Panc1 (cell line): ENCODE measurements around the gene TMEM182. TPM values are rescaled to one million over a fixed set of nuclear protein-coding genes. Genes with fewer than 3 reads are reported as not detected.

Source experiments
- ATAC-seq: fragments of 200-7000 bp; cut with Tn5 transposase; 2 replicates; pipeline ENCODE4 v1.9.1; 2020; ENCODE audit warnings: mild to moderate bottlenecking, moderate library complexity
- BruUV-seq: library from RNA; stranded (reverse); fragments of 400-500 nt; replicated peaks from 2 replicates; lab custom pipeline; 2021; lab: Mats Ljungman, UMichigan
- CTCF ChIA-PET: fragments of 300-600 bp; sonication (Branson Sonifier 250); formaldehyde crosslinking; loops from one replicate; lab custom pipeline; 2022; ENCODE audit warnings: antibody characterized with exemption; lab: Charles Lee
- POLR2A ChIA-PET: fragments of 300-600 bp; sonication (Branson Sonifier 250); formaldehyde crosslinking; loops from one replicate; lab custom pipeline; 2022; ENCODE audit warnings: antibody characterized with exemption; lab: Charles Lee
- DNase-seq: peaks from one replicate; pipeline ENCODE4 v3.0.0-alpha.2; 2010; ENCODE audit warnings: low read depth, low spot score
- H3K27ac ChIP-seq: 2 replicates; pipeline ENCODE4 v1.5.1; 2011; ENCODE audit warnings: mild to moderate bottlenecking, low read length, inconsistent platforms
- H3K27me3 ChIP-seq: fragments of 200-500 bp; sonication (Bioruptor generic); 2 replicates; pipeline ENCODE4 v1.6.0; 2014; ENCODE audit warnings: low read length, inconsistent platforms; ENCODE audit not compliant: control insufficient read depth, insufficient read depth
- H3K36me3 ChIP-seq: fragments of 200-500 bp; sonication (Bioruptor generic); 2 replicates; pipeline ENCODE4 v1.5.1; 2014; ENCODE audit warnings: inconsistent platforms, mild to moderate bottlenecking, low read length, moderate library complexity; ENCODE audit not compliant: control insufficient read depth, insufficient read depth
- H3K4me1 ChIP-seq: 2 replicates; pipeline ENCODE4 v1.5.1; 2011; ENCODE audit warnings: inconsistent platforms, mild to moderate bottlenecking, low read length, moderate library complexity; ENCODE audit not compliant: control insufficient read depth, insufficient read depth
- H3K4me3 ChIP-seq, 2 experiments: 2 replicates each; pipeline ENCODE4 v1.5.1; 2011 to 2012; ENCODE audit warnings: low read depth in 2 of 2, low read length in 2 of 2, mild to moderate bottlenecking in 2 of 2, inconsistent platforms in 1 of 2, moderate library complexity in 1 of 2
- H3K9me3 ChIP-seq: fragments of 200-500 bp; sonication (Bioruptor generic); 2 replicates; pipeline ENCODE4 v1.5.1; 2014; ENCODE audit warnings: low read depth, mild to moderate bottlenecking, inconsistent platforms, low read length, moderate library complexity; ENCODE audit not compliant: control insufficient read depth, insufficient read depth
- CTCF ChIP-seq: fragments of 450-650 bp; IDR thresholded peaks from 2 replicates; pipeline ENCODE4 v1.5.1; 2017; ENCODE audit warnings: mild to moderate bottlenecking
- POLR2AphosphoS5 ChIP-seq: IDR thresholded peaks from 2 replicates; pipeline ENCODE4 v1.6.1; 2012; ENCODE audit warnings: mild to moderate bottlenecking, low read depth, low read length, moderate library complexity
- REST ChIP-seq, 2 experiments: IDR thresholded peaks; 2 replicates each; pipeline ENCODE4 v1.6.1; 2011 to 2012; ENCODE audit warnings: low read depth in 2 of 2, control low read depth in 1 of 2, low read length in 1 of 2, mild to moderate bottlenecking in 1 of 2, moderate library complexity in 1 of 2; ENCODE audit not compliant: insufficient read depth in 1 of 2
- SIN3A ChIP-seq: IDR thresholded peaks from 2 replicates; pipeline ENCODE4 v1.6.1; 2012; ENCODE audit warnings: low read depth, mild to moderate bottlenecking, low read length, moderate library complexity, borderline replicate concordance; ENCODE audit not compliant: insufficient read depth
- TCF7L2 ChIP-seq: IDR thresholded peaks from 2 replicates; pipeline ENCODE4 v1.6.1; 2011; ENCODE audit warnings: mild to moderate bottlenecking, low read depth, low read length, inconsistent platforms
- in situ Hi-C: cut with HindIII; loops from 2 replicates; pipeline ENCODE4 v1.10.0; 2016; ENCODE audit warnings: low sequenced_read_pairs, low pct_unique_long_range_greater_than_20kb
- intact Hi-C: fragments of 100-400 bp; cut with micrococcal nuclease; formaldehyde crosslinking; loops from one replicate; pipeline ENCODE4 v1.10.0; 2022; ENCODE audit not compliant: unreplicated experiment
- total RNA-seq: library from RNA; stranded (reverse); gene quantifications from one replicate; pipeline ENCODE4 v1.2.1, GENCODE V29; 2021; ENCODE audit not compliant: unreplicated experiment

TMEM182 gene
- total RNA-seq, 1 experiment from 2014 or later, result 6.2 TPM

- POLR2A ChIA-PET, result no interaction called here
- BruUV-seq, result no TSS peak
- CTCF ChIA-PET, result no interaction called here
- Histone ChIP-seq H3K4me3 (no peak overlapping the region), H3K27ac (no peak overlapping the region), H3K9me3 (peaks cover 19% of the 10 kb centered on the region), H3K4me1 (no peaks in the 10 kb centered on the region), H3K27me3 (no peaks in the 10 kb centered on the region), H3K36me3 (no peaks in the 10 kb centered on the region)
- intact Hi-C loops (no loop called here), in situ Hi-C loops (no loop called here)
- ATAC-seq, result no peak
- TF ChIP-seq CTCF (no peak), SIN3A (no peak), REST (IDR thresholded peaks at IDR 0.05; ENCODE audit: insufficient read depth in 1 of 2, low read depth in 2 of 2, low read length in 1 of 2) (no peak)
- no peak for DNase-seq
Observed at GRCh38 chr2:102797486-102797885, 35.7 kb downstream of the TMEM182 start.

GRCh38 chr2:102798181-102798580, 36.4 kb downstream of the TMEM182 start:
- H3K27ac ChIP-seq, result no peak overlapping the region
- no peaks in the 10 kb centered on the region for H3K36me3 ChIP-seq
- no peaks in the 10 kb centered on the region for H3K4me1 ChIP-seq
- ChIA-PET POLR2A (no interaction called here), CTCF (no interaction called here)
- intact Hi-C loops (no loop called here), in situ Hi-C loops (no loop called here)
- H3K27me3 ChIP-seq, result no peaks in the 10 kb centered on the region
- H3K9me3 ChIP-seq, result peaks cover 19% of the 10 kb centered on the region
- no peak overlapping the region for H3K4me3 ChIP-seq
- no peak for ATAC-seq
- TF ChIP-seq TCF7L2 (no peak), REST (IDR thresholded peaks at IDR 0.05; ENCODE audit: insufficient read depth in 1 of 2, low read depth in 2 of 2, low read length in 1 of 2) (no peak), POLR2AphosphoS5 (no peak), CTCF (no peak), SIN3A (no peak)
- DNase-seq, result no peak
- BruUV-seq, result no TSS peak
